Measurements from ENCODE around the gene PCDHB11. TPM values are rescaled to one million over a fixed set of nuclear protein-coding genes. Genes with fewer than 3 reads are reported as not detected.
"Not testable (repeated sequence)": the region's sequence is repeated elsewhere in the genome, so short reads cannot be mapped to it uniquely, and the experiment has no call there.

Gene PCDHB11
- total and polyA plus RNA-seq, 2 of the 8 experiments (the other 6 are each of a cell fraction or from before 2014, with no cell fraction given) = 0.50 to 0.86 TPM

- H2AFZ ChIP-seq (ENCODE audit: low read length); POLR2A ChIA-PET (ENCODE audit: partially characterized antibody); H3K23ac ChIP-seq (ENCODE audit: insufficient read length); H3K4me1 ChIP-seq (replicated peaks in 1 of 4; ENCODE audit: control insufficient read depth in 3 of 4, insufficient read depth in 4 of 4, low read length in 3 of 4); H2AK5ac ChIP-seq (ENCODE audit: low read depth, low read length); H4K5ac ChIP-seq (ENCODE audit: insufficient read length, low read depth, low read length); H3K9ac ChIP-seq (replicated peaks in 1 of 4; ENCODE audit: extremely low read depth in 1 of 4, low read depth in 3 of 4, low read length in 3 of 4); H4K8ac ChIP-seq (ENCODE audit: extremely low read depth, insufficient read depth, low read length); H3K36me3 ChIP-seq (ENCODE audit: control insufficient read depth in 2 of 4, insufficient read depth in 4 of 4, low read length in 3 of 4); H3K79me2 ChIP-seq (ENCODE audit: control insufficient read depth in 1 of 2, insufficient read depth in 2 of 2, low read length in 2 of 2); H4K20me1 ChIP-seq (replicated peaks in 1 of 2; ENCODE audit: control insufficient read depth in 1 of 2, insufficient read depth in 2 of 2, low read length in 2 of 2); H3K56ac ChIP-seq (replicated peaks; ENCODE audit: insufficient read length, low read depth, low read length); H2BK20ac ChIP-seq (ENCODE audit: low read length); H3K4ac ChIP-seq (replicated peaks; ENCODE audit: insufficient read length, low read depth, low read length); H2BK12ac ChIP-seq (ENCODE audit: low read depth, low read length); H3K27ac ChIP-seq (ENCODE audit: low read depth, low read length); H3K23me2 ChIP-seq (ENCODE audit: low read depth, low read length); H3K4me2 ChIP-seq (ENCODE audit: insufficient read depth in 1 of 2, low read depth in 2 of 2, low read length in 2 of 2); H2BK15ac ChIP-seq (ENCODE audit: low read length); DNase-seq (ENCODE audit: low read depth in 1 of 2, low spot score in 2 of 2); H4K91ac ChIP-seq (replicated peaks; ENCODE audit: insufficient read length, low read length); H2BK5ac ChIP-seq (ENCODE audit: low read depth, low read length); FAIRE-seq; H2BK120ac ChIP-seq (replicated peaks; ENCODE audit: low read depth, low read length); H3K4me3 ChIP-seq (ENCODE audit: extremely low read depth in 1 of 4, insufficient read depth in 2 of 4, low read depth in 3 of 4, low read length in 4 of 4); H3K14ac ChIP-seq (ENCODE audit: insufficient read length); H3K79me1 ChIP-seq (ENCODE audit: low read depth, low read length); H3K18ac ChIP-seq (ENCODE audit: extremely low read depth, low read length); H3K27me3 ChIP-seq (replicated peaks in 1 of 4; ENCODE audit: control insufficient read depth in 3 of 4, extremely low read depth in 1 of 4, insufficient read depth in 3 of 4, low read length in 3 of 4): not testable (repeated sequence)
- CTCF ChIA-PET (ENCODE audit: partially characterized antibody) = interaction anchor here (0.6 kb wide), 1 partner anchor 85 kb away, joined by 3 read pairs; the partner anchor contains the start of gene TAF7
- WGBS, 2 experiments (ENCODE audit: extremely low coverage in 1 of 2, insufficient coverage in 1 of 2, insufficient read length in 1 of 2, insufficient replicate concordance in 2 of 2, low coverage in 1 of 2, low lambda C conversion rate in 2 of 2, missing lambda C conversion rate in 1 of 2) = 89% methylated on average over 34 of the region's 40 CpGs; no CpG with 5 or more reads in 1 of the 2 experiments
- H3K9me3 ChIP-seq (ENCODE audit: insufficient read depth in 2 of 2, low read depth in 1 of 2, low read length in 1 of 2) = peaks cover 16 to 25% of the 10 kb centered on the region in 2 experiments
These were observed 36.5 kb downstream of the PCDHB11 start for GRCh38 chr5:141235922-141236321.
